DMS53 (cell line): Measurements from ENCODE around the gene MED12L.
"Not testable (repeated sequence)": the region's sequence is repeated elsewhere in the genome, so short reads cannot be mapped to it uniquely, and the experiment has no call there.

ENCODE experiments used
- DNase-seq: peaks from one replicate; lab custom pipeline; 2025; lab: John Stamatoyannopoulos, UW

Gene MED12L

GRCh38 chr3:151144016-151144415 lies 58.6 kb downstream of the MED12L start:
- no peak for DNase-seq

- DNase-seq = no peak
Measured at GRCh38 chr3:151144760-151145159, 59.3 kb downstream of the MED12L start.

- DNase-seq = no peak
Measured at GRCh38 chr3:151145713-151146070, 60.2 kb downstream of the MED12L start.

- DNase-seq = peak; percentile 82
Measured at GRCh38 chr3:151146071-151146730, 60.7 kb downstream of the MED12L start.

GRCh38 chr3:151146731-151147091 lies 61.2 kb downstream of the MED12L start:
- DNase-seq = no peak

- DNase-seq = no peak
Measured at GRCh38 chr3:151147299-151147698, 61.8 kb downstream of the MED12L start.

- DNase-seq = no peak
Measured at GRCh38 chr3:151152455-151153079, 67.1 kb downstream of the MED12L start.

- no peak for DNase-seq
Measured at GRCh38 chr3:151154566-151154965, 69.1 kb downstream of the MED12L start.

- DNase-seq = no peak
Measured at GRCh38 chr3:151155409-151156128, 70.1 kb downstream of the MED12L start.

- peak; percentile 82 for DNase-seq
Measured at GRCh38 chr3:151156618-151157216, 71.3 kb downstream of the MED12L start.

- no peak for DNase-seq
Measured at GRCh38 chr3:151159806-151160205, 74.3 kb downstream of the MED12L start.

GRCh38 chr3:151165226-151165625 lies 79.8 kb downstream of the MED12L start:
- DNase-seq = no peak

- no peak for DNase-seq
Measured at GRCh38 chr3:151166161-151166560, 80.7 kb downstream of the MED12L start.

GRCh38 chr3:151168269-151169094 lies 83.0 kb downstream of the MED12L start:
- peak; percentile 74 for DNase-seq

GRCh38 chr3:151169262-151169947 lies 83.9 kb downstream of the MED12L start:
- no peak for DNase-seq

- not testable (repeated sequence) for DNase-seq
Measured at GRCh38 chr3:151169948-151170679, 84.7 kb downstream of the MED12L start.

GRCh38 chr3:151171145-151171757 lies 85.8 kb downstream of the MED12L start:
- DNase-seq = no peak

- DNase-seq = no peak
Measured at GRCh38 chr3:151174351-151174750, 88.9 kb downstream of the MED12L start.

- no peak for DNase-seq
Measured at GRCh38 chr3:151175952-151176351, 90.5 kb downstream of the MED12L start.

- no peak for DNase-seq
Measured at GRCh38 chr3:151178208-151178845, 92.9 kb downstream of the MED12L start.
